ENCODE results near the gene NT5M.

The NT5M gene

DNA sequence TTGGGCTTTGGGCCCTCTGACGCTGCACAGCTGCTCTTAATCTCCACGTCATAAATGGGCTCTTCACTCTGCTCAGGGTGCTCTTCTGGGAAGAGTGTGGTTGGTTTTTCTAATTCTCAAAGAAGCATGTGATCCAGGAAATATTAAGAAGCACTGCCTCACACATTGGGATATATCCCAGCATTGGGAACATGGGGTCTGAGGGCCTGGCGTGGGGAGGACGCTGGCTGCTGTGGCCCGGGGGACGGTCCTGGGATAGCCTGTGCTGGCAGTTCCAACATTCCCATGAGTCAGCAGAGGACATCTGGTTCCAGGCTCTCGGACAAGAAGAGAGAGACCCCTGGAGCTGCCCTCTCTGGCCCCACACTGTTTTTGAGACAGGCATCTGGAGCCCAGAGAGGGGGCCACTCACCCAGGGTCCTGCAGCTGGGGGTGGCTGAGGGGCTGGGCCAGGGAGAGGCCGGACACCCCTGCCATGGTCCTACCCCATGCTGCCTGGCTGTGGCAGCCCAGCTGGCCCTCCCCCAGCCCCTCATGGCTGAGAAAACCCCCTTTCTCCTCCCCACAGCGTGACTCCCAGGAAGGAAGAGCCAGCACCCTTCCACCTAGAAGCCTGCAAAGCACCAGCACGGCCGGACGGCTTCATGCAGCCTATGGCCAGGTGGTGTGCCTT is 58.8 kb downstream of the NT5M start:
- in situ Hi-C loops (cut with MboI; ENCODE audit: low pct_unique_long_range_greater_than_20kb, low sequenced_read_pairs, unreplicated experiment) = no loop called here
- TF ChIP-seq, protein P1, sequence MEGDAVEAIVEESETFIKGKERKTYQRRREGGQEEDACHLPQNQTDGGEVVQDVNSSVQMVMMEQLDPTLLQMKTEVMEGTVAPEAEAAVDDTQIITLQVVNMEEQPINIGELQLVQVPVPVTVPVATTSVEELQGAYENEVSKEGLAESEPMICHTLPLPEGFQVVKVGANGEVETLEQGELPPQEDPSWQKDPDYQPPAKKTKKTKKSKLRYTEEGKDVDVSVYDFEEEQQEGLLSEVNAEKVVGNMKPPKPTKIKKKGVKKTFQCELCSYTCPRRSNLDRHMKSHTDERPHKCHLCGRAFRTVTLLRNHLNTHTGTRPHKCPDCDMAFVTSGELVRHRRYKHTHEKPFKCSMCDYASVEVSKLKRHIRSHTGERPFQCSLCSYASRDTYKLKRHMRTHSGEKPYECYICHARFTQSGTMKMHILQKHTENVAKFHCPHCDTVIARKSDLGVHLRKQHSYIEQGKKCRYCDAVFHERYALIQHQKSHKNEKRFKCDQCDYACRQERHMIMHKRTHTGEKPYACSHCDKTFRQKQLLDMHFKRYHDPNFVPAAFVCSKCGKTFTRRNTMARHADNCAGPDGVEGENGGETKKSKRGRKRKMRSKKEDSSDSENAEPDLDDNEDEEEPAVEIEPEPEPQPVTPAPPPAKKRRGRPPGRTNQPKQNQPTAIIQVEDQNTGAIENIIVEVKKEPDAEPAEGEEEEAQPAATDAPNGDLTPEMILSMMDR (IDR thresholded peaks at IDR 0.05; ENCODE audit: extremely low read depth, insufficient read depth, missing control alignments) = no peak
- no peak for DNase-seq (ENCODE audit: low spot score)

DNA sequence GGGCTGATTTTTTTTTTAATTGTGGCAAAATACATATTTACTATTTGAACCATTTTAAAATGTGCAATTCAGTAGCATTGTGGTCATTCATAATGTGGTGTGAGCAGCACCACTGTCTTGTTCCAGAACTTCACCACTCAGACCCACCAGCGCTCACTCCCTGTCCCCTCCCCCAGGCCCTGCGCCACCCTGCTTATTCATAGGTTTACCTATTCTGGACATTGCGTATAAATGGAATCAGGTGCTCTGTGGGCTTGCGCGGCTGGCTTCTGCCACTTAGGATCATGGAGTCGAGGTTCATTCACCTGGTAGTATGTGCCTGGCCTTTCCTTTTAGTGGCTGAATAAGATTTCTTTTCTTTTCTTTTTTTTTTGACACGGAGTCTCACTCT is 59.4 kb downstream of the NT5M start:
- in situ Hi-C loops (cut with MboI; ENCODE audit: low pct_unique_long_range_greater_than_20kb, low sequenced_read_pairs, unreplicated experiment) = no loop called here
- DNase-seq (ENCODE audit: low spot score) = no peak
- TF ChIP-seq, protein P1 (IDR thresholded peaks at IDR 0.05; ENCODE audit: extremely low read depth, insufficient read depth, missing control alignments) = no peak

DNA sequence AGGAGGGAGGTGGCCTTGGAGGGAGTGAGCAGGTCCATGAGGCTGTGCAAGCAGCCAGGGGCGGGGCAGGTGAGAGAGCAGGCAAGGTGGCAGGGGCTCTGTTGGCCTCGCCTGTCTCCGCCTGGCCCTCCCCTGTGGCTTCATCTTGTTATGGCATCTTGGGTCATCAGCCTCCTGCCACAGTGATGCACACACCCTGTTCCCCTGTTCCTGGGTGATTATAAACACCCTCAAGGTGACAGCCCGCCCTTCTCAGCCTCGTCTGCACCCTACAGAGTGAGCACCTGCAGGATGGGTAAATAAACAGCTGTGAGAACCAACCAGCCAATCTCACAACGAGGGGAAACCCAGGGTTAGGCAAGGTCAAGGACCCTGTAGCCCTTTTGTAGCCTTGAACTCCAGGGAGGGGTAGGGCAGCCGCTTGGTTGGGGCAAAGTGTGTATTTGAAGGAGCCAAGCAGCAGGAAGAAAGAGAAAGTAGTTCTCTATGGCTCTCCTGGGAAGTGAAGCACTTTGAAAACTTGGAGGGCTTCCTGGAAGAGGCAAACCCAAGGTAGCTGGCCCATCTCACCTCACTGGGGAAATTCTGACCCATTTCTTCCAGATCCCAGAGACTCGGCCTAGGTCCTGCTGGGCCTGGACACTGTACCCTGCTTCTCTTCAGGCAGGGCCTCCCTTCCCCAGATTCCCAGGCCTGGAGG is 60.6 kb downstream of the NT5M start:
- no peak for DNase-seq (ENCODE audit: low spot score)
- TF ChIP-seq, protein P1 (IDR thresholded peaks at IDR 0.05; ENCODE audit: extremely low read depth, insufficient read depth, missing control alignments) = no peak
- in situ Hi-C loops (cut with MboI; ENCODE audit: low pct_unique_long_range_greater_than_20kb, low sequenced_read_pairs, unreplicated experiment) = no loop called here

DNA sequence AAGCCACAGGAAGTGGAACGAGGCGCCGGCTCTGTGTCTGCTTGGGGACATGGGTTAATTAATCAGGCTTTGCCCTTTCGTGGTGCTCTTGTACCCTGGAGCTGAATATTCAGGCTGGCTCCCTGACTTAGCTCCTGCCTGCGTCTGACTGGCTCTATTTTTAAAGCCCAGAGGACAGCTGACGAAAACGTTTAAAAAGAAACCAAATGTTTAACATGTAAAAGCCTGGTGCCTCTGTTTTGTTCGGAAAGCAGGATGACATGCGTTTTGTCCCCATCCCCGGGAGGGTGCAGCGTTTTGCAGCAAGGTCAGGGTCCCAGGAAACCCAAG is 61.1 kb downstream of the NT5M start:
- in situ Hi-C loops (cut with MboI; ENCODE audit: low pct_unique_long_range_greater_than_20kb, low sequenced_read_pairs, unreplicated experiment) = no loop called here
- TF ChIP-seq, protein P1 (IDR thresholded peaks at IDR 0.05; ENCODE audit: extremely low read depth, insufficient read depth, missing control alignments) = no peak
- DNase-seq (ENCODE audit: low spot score) = no peak

DNA sequence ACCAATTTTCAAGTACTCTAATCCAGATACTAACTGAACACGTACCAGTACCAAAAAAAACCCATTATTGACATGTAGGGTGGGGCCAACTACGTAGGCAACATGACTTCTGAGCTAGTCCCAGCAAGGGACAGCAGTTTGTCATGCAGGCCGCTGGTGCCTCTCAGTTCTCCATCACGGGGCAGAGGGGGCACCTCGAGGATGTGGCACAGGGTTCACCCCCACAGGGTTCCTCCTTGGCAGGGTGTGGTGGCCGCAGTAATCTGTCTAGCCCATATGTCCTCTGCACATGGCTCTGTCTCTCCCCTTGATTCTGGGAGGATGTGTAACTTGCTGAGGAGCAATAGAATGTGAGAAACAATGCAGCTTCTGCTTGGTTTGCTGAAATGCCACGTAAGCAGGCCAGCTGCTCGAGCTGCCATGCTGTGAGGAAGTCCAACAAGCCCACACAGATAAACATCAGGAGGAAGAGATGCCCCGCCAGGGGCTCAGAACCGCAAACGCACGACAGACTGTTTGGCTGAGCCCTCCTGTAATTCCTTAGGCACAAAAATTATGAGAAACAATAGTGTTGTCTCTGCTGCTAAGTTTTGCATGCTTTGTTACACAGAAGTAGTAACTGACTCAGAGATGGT is 62.4 kb downstream of the NT5M start:
- in situ Hi-C loops (cut with MboI; ENCODE audit: low pct_unique_long_range_greater_than_20kb, low sequenced_read_pairs, unreplicated experiment) = no loop called here
- TF ChIP-seq, protein P1 (IDR thresholded peaks at IDR 0.05; ENCODE audit: extremely low read depth, insufficient read depth, missing control alignments) = no peak
- DNase-seq (ENCODE audit: low spot score) = no peak

DNA sequence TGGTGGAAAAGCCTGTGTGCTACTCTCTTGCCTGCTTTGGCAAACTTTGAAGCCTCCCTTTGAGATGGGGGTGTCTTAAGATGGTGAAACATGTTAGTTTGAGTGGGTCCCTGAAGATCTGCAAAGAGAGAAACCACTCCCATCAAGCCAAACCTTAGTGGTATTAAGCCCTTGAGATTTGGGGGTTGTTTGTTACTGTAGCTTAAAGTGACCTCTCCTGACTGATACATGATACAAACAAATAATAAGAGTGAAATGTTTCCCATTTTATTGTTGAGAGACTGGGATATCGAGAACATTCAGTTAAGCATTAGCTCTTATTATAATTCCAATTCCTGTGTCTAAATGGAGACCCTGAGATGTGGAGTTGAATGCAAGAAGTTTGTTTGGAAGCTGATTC is 63.1 kb downstream of the NT5M start:
- in situ Hi-C loops (cut with MboI; ENCODE audit: low pct_unique_long_range_greater_than_20kb, low sequenced_read_pairs, unreplicated experiment) = no loop called here
- DNase-seq (ENCODE audit: low spot score) = no peak
- TF ChIP-seq, protein P1 (IDR thresholded peaks at IDR 0.05; ENCODE audit: extremely low read depth, insufficient read depth, missing control alignments) = no peak

All from GM13977 (cell line).